Heart right ventricle (tissue), 16 donors: ENCODE measurements around the gene PHC3. TPM values are rescaled to one million over a fixed set of nuclear protein-coding genes. Genes with fewer than 3 reads are reported as not detected.

Source experiments
- ATAC-seq, 8 donors: fragments of 200-7000 bp; cut with Tn5 transposase; one replicate each; pipeline ENCODE4 v1.9.1; 2020; ENCODE audit warnings: mild to moderate bottlenecking in 8 of 8, moderate library complexity in 8 of 8, moderate number of reproducible peaks in 1 of 8
- DNase-seq, 2 donors: peaks; one replicate each; pipeline ENCODE4 v3.0.0-alpha.2; 2020
- H3K27ac ChIP-seq, 10 donors: fragments of 200-600 bp; sonication (generic) in 2 of 10; one replicate each; pipeline versions ENCODE4 v1.5.0 to v1.8.0; 2020 to 2022; ENCODE audit warnings: mild to moderate bottlenecking in 3 of 10
- H3K27me3 ChIP-seq, 7 donors: fragments of 200-600 bp; one replicate each; pipeline ENCODE4 v1.8.0; 2021 to 2022; ENCODE audit warnings: mild to moderate bottlenecking in 2 of 7
- H3K36me3 ChIP-seq, 9 donors: fragments of 200-600 bp; sonication (generic) in 1 of 9; one replicate each; pipeline versions ENCODE4 v1.5.0 to v1.8.0; 2020 to 2022; ENCODE audit warnings: mild to moderate bottlenecking in 2 of 9
- H3K4me1 ChIP-seq, 9 donors: fragments of 200-600 bp; sonication (generic) in 1 of 9; one replicate each; pipeline versions ENCODE4 v1.5.0 to v1.8.0; 2020 to 2022; ENCODE audit warnings: mild to moderate bottlenecking in 4 of 9
- H3K4me3 ChIP-seq, 10 donors: fragments of 200-600 bp; sonication (generic) in 2 of 10; one replicate each; pipeline versions ENCODE4 v1.5.0 to v1.8.0; 2020 to 2022; ENCODE audit warnings: mild to moderate bottlenecking in 7 of 10, moderate library complexity in 2 of 10
- H3K9me3 ChIP-seq, 11 donors: fragments of 200-600 bp in 10 of 11; sonication (generic) in 2 of 11; one replicate each; pipeline versions ENCODE4 v1.5.0 to v1.8.0; 2013 to 2022; ENCODE audit warnings: mild to moderate bottlenecking in 2 of 11, control low read depth in 1 of 11, moderate library complexity in 1 of 11
- WGBS, 2 donors: extraction: QIAGEN DNeasy Blood & Tissue Kit; methylation state at CpG; one replicate each; pipeline ENCODE4 v1.1.7; 2013; ENCODE audit warnings: inconsistent platforms in 1 of 2; 5-methylcytosine and 5-hydroxymethylcytosine counted together
- intact Hi-C, 10 donors: fragments of 100-400 bp; cut with DNase I; formaldehyde crosslinking; loops; one replicate each; pipeline versions ENCODE4 v1.11.1 to v1.14.2; 2022
- polyA plus RNA-seq, 2 donors: library from polyadenylated mRNA; stranded (reverse); fragments of 200-250 nt; gene quantifications; one replicate each; pipeline ENCODE4 v1.2.3, GENCODE V29; 2013
- total RNA-seq, 10 donors: library from RNA; stranded (reverse); fragmentation: NEBNext Ultra II Directional in 3 of 10; extraction: Animal tissue kit (Norgen Biotek cat#: 25700) in 3 of 10; gene quantifications; one replicate each; pipeline versions ENCODE4 v1.2.1 to v1.2.4, GENCODE V29; 2021 to 2023
- TF ChIP-seq, protein P1 (sequence below), 9 donors: fragments of 200-600 bp; sonication (generic) in 2 of 9; IDR thresholded peaks; one replicate each; pipeline versions ENCODE4 v1.5.0 to v1.8.0; 2021 to 2022; ENCODE audit warnings: antibody characterized with exemption in 9 of 9, mild to moderate bottlenecking in 5 of 9, moderate library complexity in 1 of 9
- donor health status: Arrhythmogenic right ventricular cardiomyopathy.
- donor health status: ischemic (EF 13 %, LVEDD 7.1; RV severe dilation, severe dysfunction).
- donor health status: healthy with polysubstance abuse.
- donor health status: DM: no; HTN: yes; CAD: no.
- donor health status: DM: no; HTN: no; CAD: no.
- donor health status: ischemic (EF 25% LVEDD 6.9; RV normal size, moderate dysfunction).
- donor health status: ischemic (EF 25% LVEDD 5.7; RV mildly dilated, moderate dysfunction).
- donor health status: healthy.
- donor health status: DM: yes; HTN: yes; CAD: no.
- donor health status: Ischemic cardiomyopathy.
- donor health status: ischemic (EF 35%, LVEDD 5.7; RV mildly dilated, moderate dysfunction).
- donor health status: nonischemic (EF 11% LVEDD 7.7; RV severe dilation, severe dysfunction).
- donor health status: DM: yes; HTN: yes; CAD: no.
- donor health status: PGD.
- donor health status: ischemic (EF 29% LVEDD 5.4; RV normal size, mild dysfunction).
- donor health status: nonischemic (EF 23%, LVEDD 6.1; RV moderate dilation, normal function).

Gene PHC3
- total and polyA plus RNA-seq, 12 donors, result 2.4 to 70.8 (median 55.3) TPM

DNA sequence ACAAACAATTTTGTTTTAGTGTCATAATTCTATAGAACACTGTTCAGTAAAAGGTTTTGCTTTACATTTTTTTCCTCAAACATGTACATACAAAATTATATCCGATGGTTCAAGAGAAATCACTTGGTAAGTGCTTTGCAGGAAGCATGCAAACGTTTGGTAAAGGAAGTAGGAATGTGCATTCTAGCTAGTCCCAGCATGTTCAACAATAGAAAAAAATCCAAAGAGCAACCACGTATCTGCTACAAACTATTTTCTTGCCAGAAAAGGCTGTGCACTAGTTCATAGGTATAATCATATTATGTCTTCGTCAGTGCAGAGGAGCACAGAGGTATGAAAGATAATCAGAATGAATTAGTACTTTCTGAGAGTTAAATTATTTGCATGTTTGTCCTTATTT is 85.8 kb downstream of the PHC3 start:
- ATAC-seq (no peak), DNase-seq (no peak)
- intact Hi-C loops, result no loop called here
- H3K27ac ChIP-seq, result no peak overlapping the region
- H3K9me3 ChIP-seq, result no peaks in the 10 kb centered on the region
- no peaks in the 10 kb centered on the region for H3K4me1 ChIP-seq
- H3K4me3 ChIP-seq, result no peak overlapping the region
- 74 to 78% methylated on average over 4 of the region's 4 CpGs for WGBS, 2 donors
- peaks cover 0 to 100% (median 42%) of the 10 kb centered on the region in 9 donors for H3K36me3 ChIP-seq
- TF ChIP-seq, protein P1, sequence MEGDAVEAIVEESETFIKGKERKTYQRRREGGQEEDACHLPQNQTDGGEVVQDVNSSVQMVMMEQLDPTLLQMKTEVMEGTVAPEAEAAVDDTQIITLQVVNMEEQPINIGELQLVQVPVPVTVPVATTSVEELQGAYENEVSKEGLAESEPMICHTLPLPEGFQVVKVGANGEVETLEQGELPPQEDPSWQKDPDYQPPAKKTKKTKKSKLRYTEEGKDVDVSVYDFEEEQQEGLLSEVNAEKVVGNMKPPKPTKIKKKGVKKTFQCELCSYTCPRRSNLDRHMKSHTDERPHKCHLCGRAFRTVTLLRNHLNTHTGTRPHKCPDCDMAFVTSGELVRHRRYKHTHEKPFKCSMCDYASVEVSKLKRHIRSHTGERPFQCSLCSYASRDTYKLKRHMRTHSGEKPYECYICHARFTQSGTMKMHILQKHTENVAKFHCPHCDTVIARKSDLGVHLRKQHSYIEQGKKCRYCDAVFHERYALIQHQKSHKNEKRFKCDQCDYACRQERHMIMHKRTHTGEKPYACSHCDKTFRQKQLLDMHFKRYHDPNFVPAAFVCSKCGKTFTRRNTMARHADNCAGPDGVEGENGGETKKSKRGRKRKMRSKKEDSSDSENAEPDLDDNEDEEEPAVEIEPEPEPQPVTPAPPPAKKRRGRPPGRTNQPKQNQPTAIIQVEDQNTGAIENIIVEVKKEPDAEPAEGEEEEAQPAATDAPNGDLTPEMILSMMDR (IDR thresholded peaks at IDR 0.05), result no peak
- H3K27me3 ChIP-seq, result no peaks in the 10 kb centered on the region

DNA sequence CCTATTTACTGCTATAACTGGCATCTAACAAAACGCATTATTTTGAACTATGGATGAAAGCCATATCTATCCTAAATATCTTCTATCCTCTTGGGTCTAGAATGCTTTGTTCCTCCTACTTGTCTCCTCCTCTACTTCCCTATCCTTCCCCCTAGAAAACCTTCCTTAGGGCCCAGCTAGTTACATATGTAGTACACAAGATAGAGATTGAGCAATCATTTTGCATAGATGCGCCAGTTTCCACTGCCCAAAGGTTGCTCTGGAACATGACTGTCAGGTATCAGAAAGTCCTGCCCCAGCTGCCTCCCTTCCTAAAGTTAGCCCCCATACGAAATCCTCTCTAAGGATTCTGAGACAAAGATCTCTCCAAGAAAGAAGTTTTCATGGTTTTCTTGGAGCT is 88.6 kb downstream of the PHC3 start:
- no peaks in the 10 kb centered on the region for H3K9me3 ChIP-seq
- WGBS, 2 donors, result 95 to 96% methylated on average over 3 of the region's 3 CpGs
- DNase-seq (no peak), ATAC-seq (no peak)
- H3K36me3 ChIP-seq, result peaks cover 0 to 100% (median 24%) of the 10 kb centered on the region in 9 donors
- no peaks in the 10 kb centered on the region for H3K4me1 ChIP-seq
- H3K27me3 ChIP-seq, result no peaks in the 10 kb centered on the region
- no peak overlapping the region for H3K27ac ChIP-seq
- TF ChIP-seq, protein P1 (IDR thresholded peaks at IDR 0.05), result no peak
- intact Hi-C loops, result no loop called here
- H3K4me3 ChIP-seq, result no peak overlapping the region

DNA sequence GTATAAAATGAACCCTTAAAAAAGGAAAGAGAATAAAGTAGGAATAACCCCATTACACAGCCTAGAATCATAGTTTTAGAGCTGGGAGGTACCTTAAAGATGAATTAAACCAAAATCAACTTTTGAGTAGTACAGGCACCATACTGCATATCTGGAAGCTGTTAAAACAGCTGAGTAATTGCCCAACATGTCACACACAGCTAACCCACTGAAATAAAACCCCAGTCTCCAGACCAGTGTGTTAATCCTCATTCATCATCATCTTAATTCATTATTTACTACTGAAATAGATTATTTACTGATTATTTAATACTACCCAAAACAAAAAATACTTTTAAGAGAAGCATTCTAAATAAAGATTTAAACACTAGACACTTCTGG is 90.9 kb downstream of the PHC3 start:
- no peak for DNase-seq
- Histone ChIP-seq H3K9me3 (no peaks in the 10 kb centered on the region), H3K4me3 (no peak overlapping the region), H3K36me3 (peaks cover 0 to 100% (median 11%) of the 10 kb centered on the region in 9 donors), H3K4me1 (no peaks in the 10 kb centered on the region), H3K27ac (no peak overlapping the region), H3K27me3 (no peaks in the 10 kb centered on the region)
- intact Hi-C loops, result no loop called here
- ATAC-seq, result no peak
- TF ChIP-seq, protein P1 (IDR thresholded peaks at IDR 0.05), result no peak

GRCh38 chr3:170089862-170090600 is 91.5 kb downstream of the PHC3 start:
- TF ChIP-seq, protein P1 (IDR thresholded peaks at IDR 0.05), result no peak
- DNase-seq, result no peak
- no peaks in the 10 kb centered on the region for H3K27me3 ChIP-seq
- intact Hi-C loops, result no loop called here
- no peaks in the 10 kb centered on the region for H3K9me3 ChIP-seq
- no peak overlapping the region for H3K4me3 ChIP-seq
- WGBS, 2 donors, result 97 to 99% methylated on average over 3 of the region's 3 CpGs
- peaks cover 0 to 100% (median 11%) of the 10 kb centered on the region in 9 donors for H3K36me3 ChIP-seq
- ATAC-seq, result no peak
- H3K27ac ChIP-seq, result no peak overlapping the region
- no peaks in the 10 kb centered on the region for H3K4me1 ChIP-seq
